H1 (cell line): ENCODE measurements around the gene ABHD15. TPM values are rescaled to one million over a fixed set of nuclear protein-coding genes. Genes with fewer than 3 reads are reported as not detected.

ENCODE experiments used
- CEBPB ChIP-seq: IDR thresholded peaks from 2 replicates; pipeline ENCODE4 v1.6.1; 2012; ENCODE audit warnings: low read depth, low read length
- polyA plus RNA-seq, 7 experiments: library from polyadenylated mRNA; depleted of rRNA in 3 of 7; stranded (reverse) in 5 of 7; unstranded in 2 of 7; fragments of >200 nt in 5 of 7; fragments of 200-250 nt in 2 of 7; gene quantifications; 1 replicate in 5 of 7; 2 replicates in 1 of 7; 4 replicates in 1 of 7; pipeline versions ENCODE4 v1.2.1 to v1.2.3, GENCODE V29; 2011 to 2013; ENCODE audit warnings: missing spikeins in 2 of 7, mixed read lengths in 2 of 7
- total RNA-seq: library from RNA; stranded (reverse); fragmentation: NEBNext Ultra II Directional; extraction: Animal tissue kit (Norgen Biotek cat#: 25700); gene quantifications from 2 replicates; pipeline ENCODE4 v1.2.1, GENCODE V29; 2021

ABHD15 gene
- total and polyA plus RNA-seq, 2 of the 8 experiments (the other 6 are each of a cell fraction or from before 2014, with no cell fraction given), result 0.88 to 1.7 TPM

- no peak for TF ChIP-seq CEBPB
Measured at GRCh38 chr17:29514792-29515191, 52.0 kb downstream of the ABHD15 start (continued).
